Ectodermal cell (in vitro differentiated cells): Measurements from ENCODE around the gene CTAGE1.
"Not testable (repeated sequence)": the region's sequence is repeated elsewhere in the genome, so short reads cannot be mapped to it uniquely, and the experiment has no call there.

ENCODE experiments used
- H3K27ac ChIP-seq: 2 replicates; pipeline ENCODE4 v1.7.0; 2013; ENCODE audit warnings: mild to moderate bottlenecking, low read depth, low read length; ENCODE audit not compliant: insufficient read depth, poor library complexity, severe bottlenecking
- H3K27me3 ChIP-seq: 2 replicates; pipeline ENCODE4 v1.7.0; 2013; ENCODE audit warnings: mild to moderate bottlenecking, low read length; ENCODE audit not compliant: insufficient read depth, control insufficient read depth, poor library complexity, severe bottlenecking
- H3K36me3 ChIP-seq: one replicate; pipeline ENCODE4 v1.7.0; 2013; ENCODE audit warnings: low read length; ENCODE audit not compliant: control insufficient read depth, insufficient read depth
- H3K4me1 ChIP-seq: one replicate; pipeline ENCODE4 v1.7.0; 2013; ENCODE audit warnings: low read length; ENCODE audit not compliant: control insufficient read depth, insufficient read depth
- H3K4me3 ChIP-seq: 2 replicates; pipeline ENCODE4 v1.7.0; 2013; ENCODE audit warnings: low read depth, low read length, control low read depth; ENCODE audit not compliant: insufficient read depth
- H3K9me3 ChIP-seq: 2 replicates; pipeline ENCODE4 v1.7.0; 2013; ENCODE audit warnings: mild to moderate bottlenecking, low read length, moderate library complexity; ENCODE audit not compliant: control insufficient read depth
- WGBS, 2 experiments: methylation state at CpG; one replicate each; pipeline ENCODE4 v1.1.7; 2013; ENCODE audit warnings: missing lambda C conversion rate in 2 of 2; 5-methylcytosine and 5-hydroxymethylcytosine counted together

Gene CTAGE1

DNA sequence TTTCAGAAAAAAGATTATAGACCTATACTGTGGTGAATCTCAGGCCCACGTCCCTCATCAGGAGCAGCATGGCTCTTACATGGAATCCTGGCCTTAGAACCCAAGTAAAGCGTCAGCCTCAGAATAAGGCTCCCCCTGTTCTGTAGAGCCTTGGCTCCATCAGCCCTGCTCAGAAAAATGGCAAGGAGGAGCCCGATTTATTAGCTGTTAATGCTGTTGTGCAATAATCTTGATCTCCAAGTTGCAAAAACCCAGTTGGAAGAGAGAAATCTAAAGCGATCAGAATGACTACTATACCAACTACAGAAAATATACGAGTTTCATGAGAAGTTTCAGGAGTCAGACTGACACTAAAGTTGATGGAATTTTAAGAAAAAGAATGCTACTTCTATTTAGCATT, 35.6 kb upstream of the CTAGE1 start:
- Histone ChIP-seq H3K4me3 (no peak overlapping the region), H3K9me3 (no peaks in the 10 kb centered on the region), H3K27ac (no peak overlapping the region), H3K27me3 (no peaks in the 10 kb centered on the region), H3K36me3 (no peaks in the 10 kb centered on the region), H3K4me1 (peaks cover 9% of the 10 kb centered on the region)
- 92 to 93% methylated on average over 3 to 5 of the region's 5 CpGs for WGBS, 2 experiments

DNA sequence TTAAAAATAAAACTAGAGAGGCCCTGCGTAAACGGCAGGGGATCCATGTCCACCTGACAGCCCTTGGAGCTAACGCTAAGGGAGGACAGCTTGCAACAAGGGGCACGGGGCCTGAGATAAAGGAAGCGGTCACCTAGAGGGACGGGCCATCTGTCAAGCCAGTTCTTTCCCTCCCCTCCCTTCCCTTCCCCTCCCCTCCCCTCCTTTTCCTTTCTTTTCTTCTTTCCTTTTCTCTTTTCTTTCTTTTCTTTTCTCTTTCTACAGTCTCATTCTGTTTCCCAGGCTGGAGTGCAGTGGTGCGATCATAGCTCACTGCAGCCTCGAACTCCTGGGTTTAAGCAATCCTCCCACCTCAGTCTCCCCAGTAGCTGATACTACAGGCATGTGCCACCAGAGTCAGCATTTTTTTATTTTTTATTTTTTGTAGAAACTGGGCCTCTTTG, 34.5 kb upstream of the CTAGE1 start:
- Histone ChIP-seq H3K27ac (no peak overlapping the region), H3K4me3 (no peak overlapping the region), H3K9me3 (no peaks in the 10 kb centered on the region), H3K27me3 (no peaks in the 10 kb centered on the region), H3K4me1 (peaks cover 9% of the 10 kb centered on the region), H3K36me3 (no peaks in the 10 kb centered on the region)
- WGBS, 2 experiments = 54 to 57% methylated on average over 8 of the region's 8 CpGs

DNA sequence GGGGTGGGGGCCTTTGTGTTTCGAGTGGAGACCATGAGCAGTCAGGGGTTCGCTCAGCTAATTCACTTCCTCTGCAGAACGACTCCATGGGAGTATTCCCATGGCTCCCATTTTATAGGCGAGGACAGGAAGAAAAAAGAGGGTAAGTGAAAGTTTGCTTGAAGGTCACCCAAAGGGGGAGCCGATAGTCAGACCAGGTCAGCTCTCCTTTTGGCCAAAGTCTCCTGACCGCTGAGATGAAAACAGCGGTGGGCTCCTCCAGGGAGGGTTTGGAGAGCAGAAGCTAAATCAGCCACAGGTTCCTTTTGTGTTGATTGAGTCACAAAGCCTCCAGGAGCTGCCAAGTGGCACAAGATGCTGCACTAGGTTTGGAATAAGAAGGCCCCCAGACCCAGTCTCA, 34.1 kb upstream of the CTAGE1 start:
- Histone ChIP-seq H3K4me1 (peaks cover 5% of the 10 kb centered on the region), H3K9me3 (no peaks in the 10 kb centered on the region), H3K4me3 (no peak overlapping the region), H3K27me3 (no peaks in the 10 kb centered on the region), H3K36me3 (no peaks in the 10 kb centered on the region), H3K27ac (peak overlapping the region; percentile 13)
- WGBS, 2 experiments = 49 to 53% methylated on average over 7 of the region's 7 CpGs

DNA sequence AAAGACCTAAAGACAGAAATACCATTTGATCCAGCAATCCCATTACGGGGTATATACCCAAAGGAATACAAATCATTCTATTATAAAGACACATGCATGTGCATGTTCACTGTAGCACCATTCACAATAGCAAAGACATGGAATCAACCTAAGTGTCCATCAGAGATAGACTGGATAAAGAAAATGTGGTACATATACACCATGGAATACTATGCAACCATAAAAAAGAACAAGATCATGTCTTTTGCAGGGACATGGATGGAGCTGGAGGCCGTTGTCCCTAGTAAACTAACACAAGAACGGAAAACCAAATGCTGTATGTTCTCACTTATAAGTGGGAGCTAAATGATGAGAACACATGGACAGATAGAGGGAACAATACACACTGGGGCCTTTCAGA, 33.1 kb upstream of the CTAGE1 start:
- H3K4me1 ChIP-seq, H3K27ac ChIP-seq: not testable (repeated sequence)
- WGBS, 2 experiments = 81 to 93% methylated on average over 3 of the region's 3 CpGs

DNA sequence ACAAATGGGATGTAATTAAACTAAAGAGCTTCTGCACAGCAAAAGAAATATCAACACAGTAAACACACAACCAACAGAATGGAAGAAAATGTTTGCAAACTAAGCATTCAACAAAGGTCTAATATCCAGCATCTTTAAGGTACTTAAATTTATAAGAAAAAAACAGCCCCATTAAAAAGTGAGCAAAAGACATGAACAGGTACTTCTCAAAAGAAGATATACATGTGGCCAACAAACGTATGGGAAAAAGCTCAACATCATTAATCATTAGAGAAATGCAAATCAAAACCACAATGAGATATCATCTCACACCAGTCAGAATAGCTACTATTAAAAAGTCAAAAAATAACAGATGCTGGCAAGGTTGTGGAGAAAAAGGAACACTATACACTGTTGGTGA, 32.6 kb upstream of the CTAGE1 start:
- not testable (repeated sequence) for H3K27me3 ChIP-seq
- whole genome bisulfite sequencing, 2 experiments = 84 to 86% methylated on average over 1 of the region's 1 CpG

More for the DNA sequence above, 33.1 kb upstream of the CTAGE1 start:
- H3K4me3 ChIP-seq, H3K9me3 ChIP-seq, H3K27me3 ChIP-seq, H3K36me3 ChIP-seq: not testable (repeated sequence)

DNA sequence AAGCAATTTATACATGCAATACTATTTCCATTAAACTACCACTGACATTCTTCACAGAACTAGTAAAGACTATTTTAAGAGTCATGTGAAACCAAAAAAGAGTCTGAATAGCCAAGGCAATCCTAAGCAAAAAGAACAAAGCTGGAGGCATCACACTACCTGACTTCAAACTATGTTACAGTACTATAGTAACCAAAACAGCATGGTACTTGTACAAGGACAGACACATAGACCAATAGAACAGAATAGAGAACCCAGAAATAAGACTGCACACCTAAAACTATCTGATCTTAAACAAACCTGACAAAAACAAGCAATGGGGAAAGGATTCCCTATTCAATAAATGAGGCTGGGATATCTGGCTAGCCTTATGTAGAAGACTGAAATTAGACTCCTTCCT, 32.0 kb upstream of the CTAGE1 start:
- not testable (repeated sequence) for H3K4me3 ChIP-seq, H3K27me3 ChIP-seq, H3K36me3 ChIP-seq, H3K27ac ChIP-seq, H3K9me3 ChIP-seq, H3K4me1 ChIP-seq

More for the DNA sequence above, 32.6 kb upstream of the CTAGE1 start:
- H3K36me3 ChIP-seq, H3K27ac ChIP-seq, H3K4me3 ChIP-seq, H3K9me3 ChIP-seq, H3K4me1 ChIP-seq: not testable (repeated sequence)

DNA sequence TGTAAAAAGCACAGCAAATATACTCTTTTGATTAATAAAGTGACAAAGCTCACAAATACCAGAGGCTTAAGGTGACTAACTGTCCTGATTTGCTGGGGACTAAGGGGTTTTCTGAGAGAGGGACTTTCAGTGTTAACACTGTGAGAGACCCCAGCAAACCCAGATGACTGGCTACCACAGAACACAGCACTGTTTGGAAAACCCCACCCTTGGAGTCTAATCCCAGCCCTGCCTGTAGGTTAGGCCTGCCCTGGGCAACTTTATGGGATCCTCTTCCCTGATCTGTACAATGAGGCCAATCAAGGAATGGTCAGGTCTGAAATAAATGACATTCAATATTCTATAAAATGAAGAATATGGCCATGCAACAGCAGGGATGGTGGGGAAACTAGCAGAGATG, 30.5 kb upstream of the CTAGE1 start:
- no peak overlapping the region for H3K4me3 ChIP-seq
- no peaks in the 10 kb centered on the region for H3K27me3 ChIP-seq
- no peaks in the 10 kb centered on the region for H3K4me1 ChIP-seq
- no peaks in the 10 kb centered on the region for H3K9me3 ChIP-seq
- no peaks in the 10 kb centered on the region for H3K36me3 ChIP-seq
- H3K27ac ChIP-seq = no peak overlapping the region

DNA sequence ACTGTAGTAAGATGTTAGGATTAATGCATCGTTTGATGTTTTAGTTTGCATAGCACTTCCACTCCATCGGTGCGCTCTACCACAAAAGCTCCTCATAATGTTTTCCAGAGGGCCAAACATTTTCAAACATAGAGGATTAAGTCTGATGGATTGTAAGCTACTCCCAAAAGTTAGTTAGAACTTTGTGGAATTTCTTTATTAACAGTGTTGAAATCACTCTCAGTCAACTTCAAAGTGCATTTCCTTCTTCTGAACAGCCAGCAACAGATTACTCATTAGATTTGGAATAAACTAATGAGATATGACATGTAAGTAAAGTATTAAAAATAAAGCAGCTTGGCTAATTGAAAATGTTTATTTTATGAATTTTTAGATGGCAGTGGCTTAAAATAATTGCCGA, 30.1 kb upstream of the CTAGE1 start:
- Histone ChIP-seq H3K27me3 (no peaks in the 10 kb centered on the region), H3K36me3 (no peaks in the 10 kb centered on the region), H3K4me1 (no peaks in the 10 kb centered on the region), H3K27ac (no peak overlapping the region), H3K4me3 (no peak overlapping the region), H3K9me3 (no peaks in the 10 kb centered on the region)
- 93 to 97% methylated on average over 1 to 4 of the region's 4 CpGs for WGBS, 2 experiments

DNA sequence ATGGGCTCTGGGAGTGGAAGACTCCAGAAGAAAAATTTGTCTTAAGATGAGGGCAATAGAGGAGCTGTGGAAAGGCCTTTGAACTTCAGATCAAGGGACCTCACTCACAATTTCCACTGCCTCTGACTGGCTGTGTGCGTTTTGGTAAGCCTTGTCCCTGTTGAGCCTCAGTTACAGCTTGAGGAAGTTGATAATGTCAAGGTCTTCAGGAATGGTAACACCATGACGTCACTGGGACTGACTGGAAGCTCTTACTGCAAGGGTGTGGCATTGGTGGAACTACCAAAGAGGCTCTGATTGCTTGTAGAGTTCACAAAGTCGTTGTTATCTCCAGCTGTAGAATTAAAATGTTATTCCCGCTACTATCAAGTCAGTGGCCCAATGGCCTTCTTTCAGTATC, 29.2 kb upstream of the CTAGE1 start:
- Histone ChIP-seq H3K4me1 (no peaks in the 10 kb centered on the region), H3K27me3 (no peaks in the 10 kb centered on the region), H3K36me3 (no peaks in the 10 kb centered on the region), H3K9me3 (no peaks in the 10 kb centered on the region), H3K27ac (no peak overlapping the region), H3K4me3 (no peak overlapping the region)
- 88 to 89% methylated on average over 4 of the region's 4 CpGs for WGBS, 2 experiments

DNA sequence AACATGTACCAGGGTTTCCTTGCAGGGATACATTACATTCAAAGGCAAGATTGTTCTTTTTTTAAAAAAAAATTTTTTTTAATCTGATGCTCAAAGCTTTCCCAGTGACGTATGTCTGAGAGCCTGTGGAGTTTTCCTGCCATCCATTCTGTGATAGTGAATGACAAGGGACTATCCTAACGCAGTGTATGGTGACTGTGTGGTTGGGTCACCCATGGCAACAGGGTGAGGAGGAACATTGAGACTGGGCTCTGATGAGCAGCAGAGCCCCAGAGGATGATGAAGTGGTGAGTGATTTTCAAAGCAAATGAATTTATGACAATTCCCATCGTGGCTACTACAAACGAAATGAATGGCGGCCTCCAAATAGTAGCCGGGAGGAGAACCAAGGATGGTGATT, 28.6 kb upstream of the CTAGE1 start:
- H3K36me3 ChIP-seq = no peaks in the 10 kb centered on the region
- H3K27me3 ChIP-seq = no peaks in the 10 kb centered on the region
- 93 to 95% methylated on average over 6 of the region's 6 CpGs for WGBS, 2 experiments
- no peak overlapping the region for H3K4me3 ChIP-seq
- no peak overlapping the region for H3K27ac ChIP-seq
- no peaks in the 10 kb centered on the region for H3K4me1 ChIP-seq
- no peaks in the 10 kb centered on the region for H3K9me3 ChIP-seq

DNA sequence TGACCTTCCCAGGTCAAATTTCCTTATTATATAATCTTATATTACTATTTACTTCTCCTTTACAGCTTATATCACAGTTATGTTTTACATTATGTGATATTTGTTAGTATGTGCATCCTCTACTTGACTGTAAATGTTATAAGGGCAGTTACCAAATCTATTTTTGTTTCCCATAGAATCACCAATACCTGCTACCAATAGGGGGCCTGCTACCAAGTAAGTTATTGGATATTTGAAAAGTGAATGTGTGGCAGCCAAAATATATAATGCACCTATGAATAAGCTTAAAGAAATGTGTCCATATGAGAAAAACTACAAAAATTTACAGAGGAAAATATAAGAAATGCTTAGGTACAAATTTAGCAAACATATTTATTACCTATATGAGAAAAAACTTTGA, 23.9 kb upstream of the CTAGE1 start:
- Histone ChIP-seq H3K36me3 (no peaks in the 10 kb centered on the region), H3K4me3 (no peak overlapping the region), H3K27ac (no peak overlapping the region), H3K27me3 (no peaks in the 10 kb centered on the region), H3K9me3 (no peaks in the 10 kb centered on the region), H3K4me1 (no peaks in the 10 kb centered on the region)
